Lung (tissue), 12 donors: Measurements from ENCODE around the gene TRMT2A. TPM values are rescaled to one million over a fixed set of nuclear protein-coding genes. Genes with fewer than 3 reads are reported as not detected.

ENCODE experiments used
- ATAC-seq: fragments of 200-7000 bp; cut with Tn5 transposase; one replicate; pipeline ENCODE4 v1.9.1; 2020; ENCODE audit warnings: moderate number of reproducible peaks; ENCODE audit not compliant: insufficient read depth, low FRiP score
- DNase-seq, 3 donors: peaks; one replicate each; pipeline ENCODE4 v3.0.0-alpha.2; 2013 to 2017
- H3K27ac ChIP-seq, 2 donors: one replicate each; pipeline ENCODE4 v1.5.1; 2013; ENCODE audit warnings: mild to moderate bottlenecking in 2 of 2, moderate library complexity in 2 of 2, control low read depth in 1 of 2, inconsistent platforms in 1 of 2, low read depth in 1 of 2, low read length in 1 of 2
- H3K27me3 ChIP-seq, 3 donors: one replicate each; pipeline ENCODE4 v1.5.1; 2013; ENCODE audit warnings: low read length in 2 of 3; ENCODE audit not compliant: control insufficient read depth in 3 of 3, insufficient read depth in 3 of 3
- H3K36me3 ChIP-seq, 4 donors: one replicate each; pipeline ENCODE4 v1.5.1; 2013; ENCODE audit warnings: low read length in 4 of 4, mild to moderate bottlenecking in 1 of 4, moderate library complexity in 1 of 4; ENCODE audit not compliant: control insufficient read depth in 4 of 4, insufficient read depth in 4 of 4
- H3K4me1 ChIP-seq, 5 donors: one replicate each; pipeline ENCODE4 v1.5.1; 2013; ENCODE audit warnings: low read length in 5 of 5, mild to moderate bottlenecking in 2 of 5, moderate library complexity in 1 of 5; ENCODE audit not compliant: control insufficient read depth in 5 of 5, insufficient read depth in 5 of 5
- H3K4me3 ChIP-seq: one replicate; pipeline ENCODE4 v1.5.1; 2013; ENCODE audit warnings: mild to moderate bottlenecking, control low read depth, moderate library complexity
- H3K9ac ChIP-seq, 2 donors: one replicate each; pipeline ENCODE4 v1.5.1; 2013; ENCODE audit warnings: low read length in 2 of 2, control low read depth in 1 of 2; ENCODE audit not compliant: insufficient read depth in 1 of 2
- H3K9me3 ChIP-seq, 4 donors: one replicate each; pipeline ENCODE4 v1.5.1; 2013; ENCODE audit warnings: low read length in 3 of 4, mild to moderate bottlenecking in 1 of 4, moderate library complexity in 1 of 4; ENCODE audit not compliant: control insufficient read depth in 4 of 4, insufficient read depth in 3 of 4
- WGBS, 2 donors: extraction: QIAGEN DNeasy Blood & Tissue Kit; methylation state at CpG; one replicate each; pipeline ENCODE4 v1.1.7; 2013; 5-methylcytosine and 5-hydroxymethylcytosine counted together
- polyA plus RNA-seq, 2 donors: library from polyadenylated mRNA; stranded (reverse); fragments of 200-250 nt; gene quantifications; one replicate each; pipeline ENCODE4 v1.2.1, GENCODE V29; 2013
- total RNA-seq, 2 donors: library from RNA; depleted of rRNA in 1 of 2; stranded (reverse); fragments of >200 nt in 1 of 2; gene quantifications; one replicate each; pipeline ENCODE4 v1.2.1, GENCODE V29; 2014 to 2021
- TF ChIP-seq, protein P1 (sequence below): IDR thresholded peaks from 2 replicates; pipeline ENCODE4 v1.5.1; 2012; ENCODE audit warnings: mild to moderate bottlenecking; ENCODE audit errors: control extremely low read depth, extremely low read depth
- donor health status: control.
- donor health status: control.
- donor health status: Bipolar disorder and iron deficiency.
- donor health status: healthy.
- donor health status: DM: yes; HTN: yes; CAD: no.

Gene TRMT2A
- total and polyA plus RNA-seq, 4 donors = 37.5 to 71.1 (median 55.4) TPM

DNA sequence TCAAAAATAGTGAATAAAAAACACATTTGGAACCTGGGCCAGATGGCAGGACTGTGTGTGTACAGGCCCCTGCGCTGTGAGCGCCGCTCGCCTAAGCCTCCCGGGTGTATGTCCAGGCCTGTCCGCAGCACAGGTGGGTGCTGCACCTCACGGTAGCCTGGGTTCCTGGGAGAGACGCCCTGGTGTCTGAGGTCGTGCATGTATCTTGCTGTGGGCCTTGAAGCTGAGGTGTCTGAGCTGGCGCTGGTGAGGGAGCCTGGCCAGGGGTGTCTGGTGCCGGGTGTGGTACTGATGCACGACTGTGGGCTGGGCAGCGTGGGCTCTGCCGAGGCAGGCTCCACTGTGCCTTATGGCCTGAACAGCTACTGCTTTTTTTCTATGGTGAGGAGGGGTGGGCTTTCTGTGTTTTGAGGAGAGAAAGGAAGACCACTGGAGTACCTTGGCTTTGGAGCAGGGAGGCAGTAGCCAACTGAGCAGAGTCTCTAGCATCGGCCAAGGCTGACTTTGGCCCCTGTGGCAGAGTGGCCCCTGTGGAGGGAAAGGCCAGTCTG, 10.4 kb upstream of the TRMT2A start:
- Histone ChIP-seq H3K27ac (no peak overlapping the region), H3K27me3 (no peaks in the 10 kb centered on the region), H3K9me3 (no peaks in the 10 kb centered on the region), H3K4me1 (peaks cover 0 to 7% (median 0%) of the 10 kb centered on the region in 5 donors), H3K36me3 (peaks cover 0 to 36% (median 3%) of the 10 kb centered on the region in 4 donors), H3K9ac (no peak overlapping the region), H3K4me3 (no peak overlapping the region)
- TF ChIP-seq, protein P1, sequence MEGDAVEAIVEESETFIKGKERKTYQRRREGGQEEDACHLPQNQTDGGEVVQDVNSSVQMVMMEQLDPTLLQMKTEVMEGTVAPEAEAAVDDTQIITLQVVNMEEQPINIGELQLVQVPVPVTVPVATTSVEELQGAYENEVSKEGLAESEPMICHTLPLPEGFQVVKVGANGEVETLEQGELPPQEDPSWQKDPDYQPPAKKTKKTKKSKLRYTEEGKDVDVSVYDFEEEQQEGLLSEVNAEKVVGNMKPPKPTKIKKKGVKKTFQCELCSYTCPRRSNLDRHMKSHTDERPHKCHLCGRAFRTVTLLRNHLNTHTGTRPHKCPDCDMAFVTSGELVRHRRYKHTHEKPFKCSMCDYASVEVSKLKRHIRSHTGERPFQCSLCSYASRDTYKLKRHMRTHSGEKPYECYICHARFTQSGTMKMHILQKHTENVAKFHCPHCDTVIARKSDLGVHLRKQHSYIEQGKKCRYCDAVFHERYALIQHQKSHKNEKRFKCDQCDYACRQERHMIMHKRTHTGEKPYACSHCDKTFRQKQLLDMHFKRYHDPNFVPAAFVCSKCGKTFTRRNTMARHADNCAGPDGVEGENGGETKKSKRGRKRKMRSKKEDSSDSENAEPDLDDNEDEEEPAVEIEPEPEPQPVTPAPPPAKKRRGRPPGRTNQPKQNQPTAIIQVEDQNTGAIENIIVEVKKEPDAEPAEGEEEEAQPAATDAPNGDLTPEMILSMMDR = no peak
- no peak for DNase-seq
- WGBS, 2 donors = 91 to 95% methylated on average over 15 of the region's 15 CpGs
- no peak for ATAC-seq

DNA sequence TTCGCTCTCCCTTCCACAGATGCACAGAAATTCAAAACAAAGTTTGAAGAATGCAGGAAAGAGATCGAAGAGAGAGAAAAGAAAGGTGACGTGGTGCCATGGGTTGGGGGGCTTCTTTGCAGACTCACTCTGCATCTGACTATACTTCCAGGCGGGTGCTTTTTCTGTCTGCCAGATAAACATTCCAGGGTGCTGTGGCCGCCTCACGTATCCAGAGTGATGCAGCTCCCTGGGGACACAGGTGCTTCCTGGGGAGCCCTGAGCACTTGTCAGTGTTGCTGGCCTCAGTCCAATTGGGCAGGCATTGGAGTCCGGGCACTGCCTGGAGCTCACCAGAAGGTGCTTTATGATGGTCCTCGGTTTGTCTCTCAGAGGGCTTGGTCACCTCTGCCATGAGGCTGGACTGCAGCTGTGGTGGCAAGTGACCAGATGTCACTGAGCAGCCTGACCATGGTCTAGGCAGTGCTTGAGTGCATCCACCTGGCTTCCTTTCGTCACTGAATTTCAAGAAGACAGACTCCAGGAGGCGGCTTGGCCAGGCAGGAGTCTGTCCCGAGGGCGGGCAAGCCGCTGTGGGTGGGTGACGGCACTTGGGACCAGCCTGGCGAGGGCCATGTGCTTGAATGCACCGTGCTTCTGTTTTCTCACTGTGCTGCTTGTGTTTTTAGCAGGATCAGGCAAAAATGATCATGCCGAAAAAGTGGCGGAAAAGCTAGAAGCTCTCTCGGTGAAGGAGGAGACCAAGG, 9.4 kb upstream of the TRMT2A start:
- WGBS, 2 donors = 84 to 87% methylated on average over 19 of the region's 19 CpGs
- Histone ChIP-seq H3K9me3 (no peaks in the 10 kb centered on the region), H3K36me3 (peaks cover 0 to 42% (median 6%) of the 10 kb centered on the region in 4 donors), H3K27me3 (no peaks in the 10 kb centered on the region), H3K9ac (no peak overlapping the region), H3K4me1 (peaks cover 0 to 5% (median 0%) of the 10 kb centered on the region in 5 donors), H3K27ac (no peak overlapping the region), H3K4me3 (no peak overlapping the region)
- DNase-seq (no peak), ATAC-seq (no peak)
- TF ChIP-seq, protein P1 = no peak

DNA sequence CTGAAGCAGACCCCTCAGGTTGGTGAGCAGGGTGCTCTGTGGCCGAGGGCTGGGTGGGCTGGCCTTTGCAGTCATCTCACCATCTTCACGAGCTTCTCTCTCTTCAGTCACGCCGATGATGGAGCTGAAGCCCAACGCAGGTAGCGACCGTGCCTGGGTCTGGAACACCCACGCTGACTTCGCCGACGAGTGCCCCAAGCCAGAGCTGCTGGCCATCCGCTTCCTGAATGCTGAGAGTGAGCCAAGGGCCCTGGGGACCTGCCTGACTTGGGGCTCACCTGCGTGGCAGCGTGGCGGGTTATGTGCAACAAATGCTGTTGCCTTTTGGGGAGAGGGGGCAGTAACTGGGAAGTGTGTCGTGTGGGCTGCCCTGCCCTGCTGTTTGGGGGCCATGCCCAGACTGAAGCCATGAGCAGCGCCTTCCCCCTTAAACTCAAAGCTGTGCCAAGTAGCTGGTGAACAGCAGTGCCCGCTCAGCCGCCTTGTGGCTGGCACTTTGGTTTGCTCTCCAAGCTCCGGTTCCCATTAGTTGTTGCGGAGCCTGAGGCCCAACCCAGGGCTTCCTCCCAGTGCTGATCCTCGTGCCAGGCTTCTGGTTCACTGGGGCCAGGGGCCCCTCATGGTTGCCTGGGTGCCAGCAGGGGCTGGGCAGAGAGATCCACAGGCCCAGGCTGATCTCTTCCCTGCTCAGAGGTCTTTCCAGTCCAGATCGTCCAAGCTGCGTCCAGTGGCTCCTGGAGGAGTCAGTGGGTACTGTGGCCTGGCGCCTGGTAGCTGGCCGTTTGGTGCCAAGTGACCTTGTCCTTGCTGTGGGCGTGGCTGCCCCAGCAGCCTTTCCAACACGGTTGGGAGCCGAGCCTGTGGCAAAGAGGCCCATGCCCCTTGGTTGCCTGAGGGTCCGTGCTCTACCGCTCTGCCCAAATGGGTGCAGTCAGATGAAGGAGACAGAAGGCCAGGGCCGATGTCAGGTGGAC, 8.5 kb upstream of the TRMT2A start:
- no peak for DNase-seq
- no peak overlapping the region for H3K27ac ChIP-seq
- H3K9ac ChIP-seq = no peak overlapping the region
- H3K4me1 ChIP-seq = peaks cover 0 to under 1% (median 0%) of the 10 kb centered on the region in 5 donors
- H3K9me3 ChIP-seq = no peaks in the 10 kb centered on the region
- H3K27me3 ChIP-seq = no peaks in the 10 kb centered on the region
- WGBS, 2 donors = 92 to 93% methylated on average over 32 of the region's 32 CpGs
- no peak for ATAC-seq
- no peak overlapping the region for H3K4me3 ChIP-seq
- TF ChIP-seq, protein P1 = no peak
- H3K36me3 ChIP-seq = peaks cover 0 to 44% (median 8%) of the 10 kb centered on the region in 4 donors
